HCT116 (cell line): ENCODE data around the gene ROR2. TPM values are rescaled to one million over a fixed set of nuclear protein-coding genes. Genes with fewer than 3 reads are reported as not detected.

Experiments used
- ATAC-seq: fragments of 200-7000 bp; cut with Tn5 transposase; 2 replicates; pipeline ENCODE4 v1.9.1; 2020; ENCODE audit warnings: mild to moderate bottlenecking, moderate library complexity
- BruUV-seq: library from RNA; stranded (reverse); fragments of 400-500 nt; replicated peaks from 2 replicates; lab custom pipeline; 2021; lab: Mats Ljungman, UMichigan
- CTCF ChIA-PET: fragments of 300-600 bp; sonication (Branson Sonifier 250); formaldehyde crosslinking; loops from one replicate; lab custom pipeline; 2021; ENCODE audit warnings: antibody characterized with exemption; lab: Charles Lee
- POLR2A ChIA-PET: fragments of 300-600, 350-600 bp; sonication (Branson Sonifier 250); formaldehyde crosslinking; loops from one replicate; lab custom pipeline; 2021; ENCODE audit warnings: antibody characterized with exemption; lab: Charles Lee
- RAD21 ChIA-PET, 2 experiments: fragments of 300-600 bp; sonication (Branson Sonifier 250); formaldehyde crosslinking; loops; one replicate each; lab custom pipeline; 2023; ENCODE audit warnings: low total read pairs in 2 of 2; ENCODE audit not compliant: uncharacterized antibody in 2 of 2, unreplicated experiment in 2 of 2, low non-redundant PET in 1 of 2; lab: Charles Lee
- DNase-seq: peaks from one replicate; pipeline ENCODE4 v3.0.0-alpha.2; 2010; ENCODE audit warnings: low read depth, low spot score
- H2AFZ ChIP-seq: fragments of 200-600 bp; shearing (Covaris generic), sonication (generic); 2 replicates; pipeline ENCODE4 v1.6.1; 2017; ENCODE audit warnings: low read depth, mixed run types, mixed read lengths, antibody characterized with exemption, low read length; ENCODE audit not compliant: poor library complexity, severe bottlenecking
- H3K27ac ChIP-seq: 2 replicates; pipeline ENCODE4 v1.5.1; 2012; ENCODE audit warnings: low read depth, low read length
- H3K27me3 ChIP-seq: fragments of 200-600 bp; sonication (generic); 2 replicates; pipeline ENCODE4 v1.6.1; 2016; ENCODE audit warnings: mixed run types, low read length, mixed read lengths; ENCODE audit not compliant: insufficient read depth
- H3K36me3 ChIP-seq, 2 experiments: fragments of 200-500 bp in 1 of 2; fragments of 200-600 bp in 1 of 2; sonication (Bioruptor generic) in 1 of 2; sonication (generic) in 1 of 2; 2 replicates each; pipeline versions ENCODE4 v1.5.1 to v1.6.1; 2014 to 2016; ENCODE audit warnings: low read length in 2 of 2, inconsistent platforms in 1 of 2, mixed read lengths in 1 of 2, mixed run types in 1 of 2; ENCODE audit not compliant: insufficient read depth in 2 of 2, control insufficient read depth in 1 of 2
- H3K4me1 ChIP-seq, 2 experiments: fragments of 200-600 bp in 1 of 2; sonication (generic) in 1 of 2; 2 replicates each; pipeline versions ENCODE4 v1.5.1 to v1.6.1; 2012 to 2017; ENCODE audit warnings: low read length in 2 of 2, inconsistent platforms in 1 of 2, mild to moderate bottlenecking in 1 of 2, mixed read lengths in 1 of 2, mixed run types in 1 of 2, moderate library complexity in 1 of 2; ENCODE audit not compliant: insufficient read depth in 2 of 2, control insufficient read depth in 1 of 2
- H3K4me2 ChIP-seq: fragments of 200-600 bp; sonication (generic); 2 replicates; pipeline ENCODE4 v1.6.1; 2017; ENCODE audit warnings: mixed run types, low read length, mixed read lengths
- H3K4me3 ChIP-seq, 2 experiments: fragments of 200-600 bp in 1 of 2; sonication (generic) in 1 of 2; replicated peaks in 1 of 2; 2 replicates each; pipeline ENCODE4 v1.5.1; 2011 to 2016; ENCODE audit warnings: low read length in 2 of 2, control low read depth in 1 of 2, low read depth in 1 of 2, mild to moderate bottlenecking in 1 of 2, mixed read lengths in 1 of 2, mixed run types in 1 of 2
- H3K79me2 ChIP-seq: fragments of 200-600 bp; sonication (generic); 2 replicates; pipeline ENCODE4 v1.6.1; 2017; ENCODE audit warnings: mild to moderate bottlenecking, mixed run types, low read length, moderate library complexity, mixed read lengths; ENCODE audit not compliant: insufficient read depth
- H3K9ac ChIP-seq: fragments of 200-600 bp; sonication (generic); 2 replicates; pipeline ENCODE4 v1.6.1; 2016; ENCODE audit warnings: low read length, mixed read lengths
- H3K9me2 ChIP-seq: fragments of 200-600 bp; sonication (generic), shearing (Covaris generic); 2 replicates; pipeline ENCODE4 v1.6.1; 2017; ENCODE audit warnings: mixed run types, mild to moderate bottlenecking, moderate library complexity; ENCODE audit not compliant: insufficient read depth
- H3K9me3 ChIP-seq, 2 experiments: fragments of 200-500 bp in 1 of 2; fragments of 200-600 bp in 1 of 2; sonication (Bioruptor generic) in 1 of 2; sonication (generic) in 1 of 2; 2 replicates each; pipeline ENCODE4 v1.6.1; 2014 to 2017; ENCODE audit warnings: low read length in 2 of 2, mixed read lengths in 2 of 2, inconsistent platforms in 1 of 2, low read depth in 1 of 2, mild to moderate bottlenecking in 1 of 2, mixed run types in 1 of 2, moderate library complexity in 1 of 2; ENCODE audit not compliant: control insufficient read depth in 1 of 2, insufficient read depth in 1 of 2
- H4K20me1 ChIP-seq: fragments of 200-600 bp; sonication (generic), shearing (Covaris generic); 2 replicates; pipeline ENCODE4 v1.6.1; 2017; ENCODE audit warnings: mixed run types, mild to moderate bottlenecking, moderate library complexity; ENCODE audit not compliant: insufficient read depth
- FOSL1 ChIP-seq: IDR thresholded peaks from 2 replicates; pipeline ENCODE4 v1.6.1; 2012; ENCODE audit warnings: low read depth
- JUND ChIP-seq: IDR thresholded peaks from 2 replicates; pipeline ENCODE4 v1.6.1; 2012
- MAX ChIP-seq: IDR thresholded peaks from 2 replicates; pipeline ENCODE4 v1.6.1; 2012
- POLR2A ChIP-seq: IDR thresholded peaks from 2 replicates; pipeline ENCODE4 v1.7.0; 2011; ENCODE audit warnings: borderline replicate concordance; ENCODE audit not compliant: insufficient read depth, insufficient read length; ENCODE audit errors: extremely low read depth
- POLR2AphosphoS5 ChIP-seq: IDR thresholded peaks from 2 replicates; pipeline ENCODE4 v1.6.1; 2011; ENCODE audit warnings: mild to moderate bottlenecking, low read depth, low read length, moderate library complexity
- REST ChIP-seq: IDR thresholded peaks from 2 replicates; pipeline ENCODE4 v1.6.1; 2012; ENCODE audit warnings: low read depth
- ZFX ChIP-seq: fragments of 450-650 bp; IDR thresholded peaks from 2 replicates; pipeline ENCODE4 v1.6.1; 2017
- ZNF274 ChIP-seq: fragments of 200-500 bp; sonication (Bioruptor generic); IDR thresholded peaks from 2 replicates; pipeline ENCODE4 v1.6.1; 2014; ENCODE audit warnings: mild to moderate bottlenecking, low read depth, low read length, inconsistent platforms
- intact Hi-C: fragments of 100-400 bp; cut with micrococcal nuclease; formaldehyde crosslinking; loops from 2 replicates; pipeline ENCODE4 v1.10.0; 2022
- total RNA-seq: library from RNA; stranded (reverse); gene quantifications from one replicate; pipeline ENCODE4 v1.2.1, GENCODE V29; 2021; ENCODE audit not compliant: unreplicated experiment

Gene ROR2
- total RNA-seq, 1 experiment from 2014 or later: 15.7 TPM

DNA sequence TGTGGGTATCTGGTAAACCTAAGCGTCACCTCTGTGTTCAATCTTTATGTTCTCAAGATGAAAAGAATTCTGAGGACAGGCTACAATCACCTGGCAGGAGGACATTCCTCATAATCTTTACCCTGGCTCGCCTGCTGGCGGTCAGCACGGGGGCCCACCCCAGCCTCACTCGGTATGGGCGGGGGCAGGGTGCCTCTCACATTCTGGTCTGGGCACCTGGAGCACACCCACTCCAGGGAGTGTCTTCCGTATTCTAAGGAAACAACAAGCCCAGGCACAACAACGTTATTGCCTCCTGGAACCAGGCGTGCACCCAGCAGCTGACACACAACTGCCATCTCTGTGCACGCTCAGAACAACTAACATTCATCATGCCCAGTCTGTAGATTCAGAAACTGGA is 179.8 kb downstream of the ROR2 start:
- POLR2A ChIA-PET: no interaction called here
- Histone ChIP-seq H3K9me2 (no peaks in the 10 kb centered on the region), H3K27ac (no peak overlapping the region), H3K36me3 (no peaks in the 10 kb centered on the region), H3K9me3 (peaks cover under 1 to 8% of the 10 kb centered on the region in 2 experiments; a peak in 2 of 4 replicates)
- TF ChIP-seq JUND: no peak
- no peak for TF ChIP-seq FOSL1
- TF ChIP-seq ZNF274: no peak
- TF ChIP-seq POLR2AphosphoS5: no peak
- TF ChIP-seq MAX: no peak
- TF ChIP-seq POLR2A: no peak
- TF ChIP-seq REST: no peak
- TF ChIP-seq ZFX: no peak
- TF ChIP-seq, all 23 proteins: peak for 0
- ChIA-PET CTCF (no interaction called here), RAD21 (no interaction called here)
- H3K79me2 ChIP-seq: no peaks in the 10 kb centered on the region
- ATAC-seq: no peak
- no peak for DNase-seq
- BruUV-seq: no TSS peak
- H3K27me3 ChIP-seq: no peaks in the 10 kb centered on the region
- H3K9ac ChIP-seq: no peak overlapping the region
- no peak overlapping the region for H3K4me2 ChIP-seq
- H4K20me1 ChIP-seq: no peaks in the 10 kb centered on the region
- H2AFZ ChIP-seq: no peak overlapping the region
- no peak overlapping the region for H3K4me3 ChIP-seq
- no peaks in the 10 kb centered on the region for H3K4me1 ChIP-seq
- intact Hi-C loops: loop anchor here (10.0 kb wide), 1 partner anchor 325 kb away; no protein-coding TSS in a partner anchor
